Measurements from ENCODE around the gene ZNF503.

Gene ZNF503

DNA sequence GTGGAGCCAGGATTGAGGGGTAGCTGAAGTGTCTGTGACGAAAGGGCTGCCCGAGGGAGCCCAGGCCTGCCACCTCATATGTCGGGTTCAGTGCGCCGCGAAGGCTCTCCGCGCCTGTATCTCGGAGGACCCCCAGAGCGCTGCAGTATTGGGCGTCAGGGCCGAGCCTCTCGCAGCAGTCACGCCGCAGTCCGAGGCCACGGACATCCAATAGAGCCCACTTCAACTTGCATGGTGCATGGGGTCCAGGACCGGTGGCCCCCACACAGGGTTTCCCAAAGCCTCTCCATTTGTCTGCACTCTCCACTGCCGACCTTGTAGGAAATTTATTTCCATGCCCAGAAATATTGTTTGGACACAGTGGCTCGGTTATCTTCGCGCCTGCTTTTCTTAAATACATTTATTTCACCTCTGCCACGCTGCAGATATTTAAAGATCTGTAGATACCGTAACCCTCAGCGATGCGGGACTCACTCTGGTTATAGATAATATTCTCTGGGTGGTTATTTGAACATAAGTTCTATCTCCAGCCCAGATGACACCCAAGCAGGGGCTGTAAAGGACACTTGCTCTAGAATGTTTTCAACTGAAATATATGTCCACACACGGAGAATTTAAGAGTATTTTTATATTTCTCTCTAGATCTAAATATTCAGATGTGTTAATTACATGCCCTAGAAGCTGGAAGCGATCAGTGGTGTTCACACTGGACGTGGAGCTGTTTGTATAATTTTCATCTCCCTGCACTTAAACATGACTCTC, 5.1 kb upstream of the ZNF503 start:
- DNase-seq, result no peak

DNA sequence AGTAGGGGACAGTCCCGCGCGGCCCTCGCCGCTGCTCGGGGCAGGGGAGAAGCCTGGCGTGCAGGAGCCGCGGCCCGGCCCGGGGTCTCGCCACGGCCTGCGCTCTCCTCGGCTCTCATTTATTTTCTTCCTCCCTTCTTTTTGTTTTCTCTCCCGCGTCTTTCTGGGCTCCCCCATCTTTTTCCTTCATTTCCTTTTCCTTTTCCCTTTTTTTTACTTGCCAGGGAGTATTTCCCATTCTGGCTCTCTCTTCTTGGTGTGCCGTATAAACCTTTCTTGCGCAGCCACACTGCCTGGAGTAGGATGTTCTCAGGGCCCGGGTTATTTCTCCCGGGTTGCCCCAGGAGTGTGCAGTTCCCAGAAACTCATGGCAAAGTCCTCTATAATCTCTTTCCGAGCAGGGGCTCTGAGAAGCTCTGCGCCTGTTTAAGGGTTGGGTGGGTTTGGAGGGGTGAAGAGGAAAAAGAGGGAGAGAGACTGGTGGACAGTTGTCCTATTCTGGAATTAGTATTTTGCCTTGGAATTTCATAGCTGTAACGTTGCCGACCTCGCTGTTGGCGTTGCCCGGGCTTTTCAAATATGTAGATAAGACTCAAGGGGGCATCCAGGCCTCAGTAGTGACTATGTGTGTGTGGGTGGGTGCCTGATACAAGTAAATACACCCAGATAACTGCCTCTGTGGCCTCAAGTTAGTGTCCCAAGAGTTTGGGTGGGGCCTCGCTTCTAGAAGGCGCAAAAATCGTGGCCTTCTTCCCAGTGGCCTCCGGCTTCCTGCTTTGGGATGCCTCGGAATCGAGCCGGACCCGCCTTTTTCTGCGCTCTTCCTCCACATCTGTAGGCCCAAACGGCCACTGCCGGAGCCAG, 4.3 kb upstream of the ZNF503 start:
- DNase-seq, result no peak

DNA sequence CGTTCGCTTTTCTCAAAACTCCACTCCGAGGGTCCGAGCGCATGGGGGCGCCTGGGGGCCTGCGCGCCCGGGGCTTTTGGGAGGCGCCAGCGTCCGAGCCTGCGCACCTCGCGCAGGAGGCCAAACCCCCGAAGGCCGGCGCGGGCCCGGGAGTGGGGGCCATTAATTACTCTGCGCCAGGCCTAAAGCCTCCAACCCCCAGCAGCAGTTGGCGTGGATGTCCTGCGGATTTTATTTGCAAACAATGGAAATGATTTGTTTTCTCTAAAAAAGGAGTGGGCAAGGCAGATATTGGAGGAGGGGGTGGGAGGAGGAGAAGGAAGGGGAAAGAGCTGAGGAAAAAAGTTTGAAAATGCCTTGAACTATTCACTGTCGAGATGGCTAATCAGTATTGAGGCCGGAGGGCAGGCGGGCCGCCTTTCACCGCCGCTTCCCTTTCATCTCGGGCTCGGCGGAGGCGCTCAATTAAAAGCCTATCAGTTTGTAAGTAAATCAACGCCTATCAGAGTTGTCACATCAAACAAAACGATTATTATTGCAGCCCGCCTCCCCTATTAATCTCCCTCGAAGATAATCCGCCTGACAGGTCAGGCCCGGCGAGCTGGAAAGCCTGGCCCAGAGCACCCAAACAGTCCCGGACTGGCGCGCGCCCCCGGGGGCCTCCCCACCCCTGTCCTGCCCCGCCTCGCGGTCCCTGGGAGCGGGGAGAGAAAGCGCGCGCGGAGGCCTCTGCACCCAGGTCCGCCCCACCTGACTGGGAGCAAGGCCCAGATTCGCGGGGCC, 3.4 kb upstream of the ZNF503 start:
- no peak for DNase-seq

DNA sequence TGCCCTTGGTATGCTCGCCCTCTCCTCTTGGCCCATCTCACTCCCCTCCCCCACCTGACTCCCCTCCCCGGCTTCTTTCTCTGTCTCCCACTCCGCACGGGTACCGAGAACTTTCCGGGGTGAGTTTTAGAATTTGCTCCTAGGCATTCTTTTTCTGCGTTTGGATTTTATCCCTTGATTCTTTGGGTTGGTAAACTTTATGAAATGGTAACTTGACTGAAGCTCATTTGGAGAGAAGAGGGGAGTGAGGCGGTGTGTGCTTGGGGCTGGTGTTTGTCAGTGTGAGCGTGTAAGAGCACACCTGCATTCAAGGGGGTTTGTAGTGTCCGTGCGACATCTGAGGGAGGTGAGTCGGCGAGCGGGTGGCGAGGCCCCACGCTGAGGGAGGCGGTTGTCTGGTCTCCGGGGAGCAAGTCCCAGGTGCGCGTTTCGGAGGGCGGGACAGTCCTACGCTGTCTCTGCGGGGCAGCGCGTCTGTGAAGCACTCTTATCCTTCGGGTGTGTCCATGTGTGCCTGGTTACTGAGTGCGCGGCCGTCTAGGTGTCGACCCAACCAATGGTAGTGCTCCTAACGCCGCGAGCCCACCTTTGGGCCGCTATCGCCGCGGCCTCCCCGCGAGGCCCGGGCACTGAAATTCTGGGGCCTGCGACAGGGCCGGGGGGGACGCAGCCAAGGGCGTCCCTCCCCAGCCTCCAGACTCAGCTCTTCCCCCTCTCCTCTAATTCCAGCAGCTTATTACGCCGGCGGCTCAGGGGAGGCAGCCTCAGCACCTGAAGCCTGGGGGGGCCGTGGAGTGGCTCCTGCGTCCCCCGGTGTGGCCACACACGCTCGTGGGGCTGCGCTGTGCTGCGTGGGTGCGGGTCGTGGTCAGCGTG, 2.6 kb upstream of the ZNF503 start:
- DNase-seq, result peak; percentile 44

DNA sequence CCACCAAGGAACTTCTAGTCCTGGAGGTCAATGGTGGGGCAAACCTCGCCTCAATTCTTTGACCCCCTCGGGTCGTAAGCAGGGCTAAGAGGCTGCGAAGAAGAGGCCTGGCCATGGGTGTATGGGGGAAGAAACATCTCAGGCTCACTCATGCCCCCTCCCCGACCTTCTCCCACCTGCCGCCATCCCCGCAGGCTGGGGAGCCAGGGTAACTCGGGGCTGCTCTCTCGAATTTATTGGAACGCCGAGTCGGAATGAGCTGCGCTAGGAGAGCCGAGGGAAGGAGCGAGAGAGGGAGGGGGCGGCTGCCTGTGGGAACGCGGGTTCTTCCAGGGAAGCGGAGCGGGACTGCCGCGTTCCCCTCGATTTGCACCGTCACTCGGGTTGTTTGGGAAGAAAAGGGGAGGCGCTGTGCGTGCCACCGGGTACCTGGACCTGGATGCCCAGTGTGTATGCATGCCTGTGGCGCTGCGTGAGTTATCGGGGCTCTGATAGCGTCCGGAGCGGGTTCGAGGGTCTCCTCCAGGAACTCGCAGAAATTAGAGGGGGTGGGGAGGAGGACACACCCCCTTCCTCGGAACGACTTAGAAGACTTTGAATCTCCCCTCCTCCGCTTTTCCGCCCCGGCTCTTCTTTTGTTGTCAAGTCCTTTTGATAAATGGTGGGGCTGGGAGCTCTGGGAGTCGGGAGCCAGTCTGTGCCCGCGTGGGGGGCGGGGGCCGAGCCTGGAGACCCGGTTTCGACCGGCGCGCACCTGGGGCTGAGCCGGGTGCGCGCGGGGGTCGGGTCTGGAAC, 1.8 kb upstream of the ZNF503 start:
- DNase-seq, result peak; percentile 63

DNA sequence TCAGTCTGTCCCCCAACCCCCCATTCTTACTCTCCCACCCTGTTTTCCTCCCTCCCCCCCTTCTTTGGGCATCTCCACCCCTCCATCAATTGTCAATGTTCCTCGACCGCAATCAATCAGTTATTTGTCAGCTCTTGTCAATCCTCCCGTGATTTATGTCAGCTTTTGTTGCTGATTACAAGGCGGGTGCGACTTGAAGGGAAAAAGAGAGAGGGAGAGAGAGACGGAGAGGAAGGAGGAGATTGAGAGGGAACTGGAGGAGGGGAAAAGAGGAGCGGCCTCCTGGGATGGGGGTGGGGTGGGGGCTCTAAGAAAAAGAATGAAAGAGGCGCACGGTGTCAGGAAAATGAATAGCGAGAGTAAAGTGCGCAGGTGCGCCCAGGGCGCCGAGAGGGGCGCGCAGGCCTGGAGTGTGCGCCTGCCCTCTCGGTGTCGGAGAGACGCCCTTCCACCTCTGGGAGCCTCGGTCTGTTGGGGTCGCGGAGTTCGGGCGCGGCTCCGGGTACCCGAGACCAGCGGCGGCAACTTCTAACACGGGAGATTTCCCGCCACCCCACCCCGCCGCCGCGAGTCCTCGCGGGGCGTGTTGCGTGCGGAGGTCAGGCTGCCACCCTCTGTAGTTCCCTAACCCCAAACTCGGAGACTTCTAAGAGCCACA, 1.1 kb upstream of the ZNF503 start:
- no peak for DNase-seq

DNA sequence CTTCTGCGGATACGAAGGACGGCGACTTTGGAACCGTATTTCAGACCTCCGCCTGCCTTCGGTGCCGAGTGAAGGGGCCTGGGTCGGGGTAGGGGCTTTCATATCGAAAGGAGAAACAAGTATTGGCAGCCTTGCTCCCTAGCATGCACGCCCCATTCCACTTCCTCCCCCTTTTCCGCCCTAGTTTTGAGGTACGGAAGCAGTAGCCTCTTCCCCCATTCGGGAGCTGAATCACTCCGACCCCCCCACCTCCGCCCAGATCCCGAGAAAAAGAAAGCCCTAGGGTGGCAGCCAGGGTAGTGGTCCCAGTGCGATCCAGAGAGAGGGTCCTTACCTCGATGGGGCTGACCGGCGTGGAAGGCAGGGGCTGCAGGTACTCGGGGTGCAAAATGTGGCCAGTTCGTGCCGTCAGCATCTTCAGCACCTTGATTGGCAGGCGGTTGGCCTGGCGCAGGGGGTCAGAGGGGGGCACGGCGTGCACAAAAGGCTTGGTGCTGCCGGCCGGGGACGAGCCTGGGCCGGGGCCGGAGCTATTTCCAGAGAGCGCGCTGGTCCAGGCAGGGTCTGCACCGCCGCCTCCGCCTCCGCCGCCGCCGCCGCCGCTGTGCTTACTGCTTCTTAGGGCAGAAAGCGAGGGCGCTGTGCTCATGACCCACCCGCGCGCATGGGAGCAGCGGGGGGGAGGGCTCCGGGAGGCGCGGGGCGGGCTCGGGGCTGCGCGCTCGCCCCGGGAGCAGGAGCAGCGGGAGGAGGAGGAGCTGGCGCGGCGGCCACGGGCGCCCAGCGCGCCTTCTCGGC, 594 bp downstream of the ZNF503 start:
- DNase-seq, result peak; percentile 79

DNA sequence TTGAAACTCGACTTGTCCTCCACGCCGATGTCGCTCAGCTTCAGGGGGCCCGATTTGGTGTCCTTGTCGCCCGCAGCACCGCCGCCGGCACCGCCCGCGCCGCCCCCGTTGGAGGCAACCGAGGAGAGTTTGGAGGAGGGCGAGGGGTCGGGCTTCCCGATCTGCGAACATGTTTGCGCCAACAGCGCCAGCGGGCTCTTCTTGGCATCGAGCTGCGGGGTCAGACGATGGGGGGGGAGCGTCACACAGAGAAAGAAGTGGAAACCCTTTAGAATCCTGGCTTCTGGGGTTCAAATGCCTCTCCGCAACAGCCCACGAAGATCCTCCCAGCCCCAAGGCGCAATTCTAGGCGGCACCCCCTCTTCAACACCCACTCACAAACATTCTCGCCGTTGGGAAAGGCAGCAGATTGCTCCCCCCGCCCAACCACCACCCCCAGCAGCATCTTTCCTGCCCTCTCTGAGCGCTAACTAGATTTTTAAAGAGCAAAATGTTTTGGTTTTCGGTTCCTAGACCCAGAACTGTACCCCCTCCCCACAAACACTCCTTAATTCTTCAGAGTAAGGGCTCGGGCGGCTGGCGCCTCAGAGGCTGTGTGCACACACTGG, 1.3 kb downstream of the ZNF503 start:
- DNase-seq, result no peak

DNA sequence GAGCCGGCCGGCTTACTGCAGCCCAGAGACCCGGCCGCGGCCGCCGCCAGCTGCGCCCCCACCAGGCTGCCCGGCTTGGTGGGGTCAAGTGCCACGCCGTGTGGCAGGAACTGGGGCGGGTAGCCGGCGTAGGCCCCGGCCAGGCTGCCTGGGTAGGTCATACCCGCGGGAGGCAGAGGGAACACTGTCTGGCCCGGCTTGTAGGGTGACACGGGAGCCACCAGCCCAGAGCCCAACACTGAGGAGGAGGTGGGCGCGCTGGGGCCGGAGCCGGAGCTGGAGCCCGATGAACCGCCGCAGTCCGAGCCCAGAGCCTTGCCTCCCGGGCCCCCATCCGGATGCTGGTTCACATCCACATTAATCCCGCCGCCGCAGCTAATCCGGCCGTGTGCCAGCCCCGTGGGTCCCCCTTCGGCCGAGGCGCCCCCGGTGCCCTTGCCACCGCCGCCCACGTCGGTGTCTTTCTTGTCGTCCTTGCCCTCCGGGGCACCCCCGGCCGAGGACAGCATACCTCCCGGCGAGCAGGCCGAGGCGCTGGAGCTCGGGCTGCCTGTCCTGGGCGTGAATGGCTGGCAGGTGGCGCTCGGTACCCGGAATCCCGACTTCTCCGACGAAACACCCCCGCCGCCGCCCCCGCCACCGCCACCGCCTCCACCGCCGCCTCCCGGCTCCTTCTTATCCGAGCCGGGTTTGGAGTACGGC, 2.0 kb downstream of the ZNF503 start:
- peak; percentile 87 for DNase-seq

DNA sequence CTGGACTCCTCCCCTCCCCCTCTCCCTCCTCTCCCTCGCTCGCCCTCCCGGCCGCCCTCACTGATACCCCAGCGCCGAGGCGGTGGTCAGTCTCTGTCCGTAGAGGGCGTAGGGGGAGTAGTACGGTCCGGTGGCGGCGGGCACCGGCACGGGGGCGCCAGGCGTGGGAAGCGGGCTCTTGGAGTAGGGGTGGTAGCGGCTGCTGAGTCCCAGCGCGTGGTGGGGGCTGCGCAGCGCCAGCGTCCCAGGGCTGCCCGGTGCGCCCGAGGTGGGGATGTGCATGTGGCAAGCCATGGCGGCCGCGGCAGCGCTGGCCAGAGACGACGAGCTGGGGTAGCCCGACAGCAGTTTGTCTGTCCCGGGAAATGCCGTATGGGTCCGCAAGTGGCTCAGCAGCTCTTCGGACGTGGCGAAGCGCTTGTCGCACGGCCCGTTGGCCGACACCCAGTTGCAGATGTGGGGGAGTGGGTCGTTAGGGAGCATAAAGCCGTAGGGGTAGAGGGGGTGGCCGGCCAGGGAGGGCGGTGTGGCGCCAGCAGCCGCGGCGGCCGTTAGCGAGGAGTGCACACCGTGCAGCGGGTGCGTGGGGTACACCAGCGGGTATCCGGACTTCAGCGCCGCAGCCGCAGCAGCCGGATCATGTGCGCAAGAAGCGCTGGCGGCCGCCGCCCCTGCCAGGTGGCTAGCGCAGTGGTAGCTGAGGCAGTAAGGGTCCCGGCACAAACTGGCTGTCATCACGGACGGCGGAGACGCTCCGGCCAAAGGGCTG, 2.7 kb downstream of the ZNF503 start:
- peak; percentile 61 for DNase-seq

DNA sequence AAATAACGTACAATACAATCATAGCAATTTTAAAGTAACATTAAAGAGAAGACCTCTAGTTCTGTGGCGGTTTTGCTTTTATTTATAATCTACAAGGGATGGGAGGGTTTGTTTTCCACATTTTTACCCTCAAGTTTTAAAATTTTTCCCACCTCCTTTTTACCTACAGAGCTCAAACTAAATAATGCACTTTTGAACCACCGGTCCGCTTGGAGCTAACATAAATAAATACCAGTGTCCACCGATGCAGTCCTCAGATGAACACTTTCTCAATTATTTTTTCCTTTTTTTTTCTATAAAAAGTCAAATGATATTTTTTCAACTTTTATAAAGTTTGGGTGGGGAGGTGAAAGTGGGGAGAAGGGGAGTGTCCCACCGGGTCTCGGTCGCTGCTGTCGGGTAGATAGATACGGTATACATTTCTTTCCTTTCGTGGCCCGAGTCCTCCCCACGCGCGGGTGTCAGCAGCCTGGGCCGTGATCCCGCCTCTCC, 3.3 kb downstream of the ZNF503 start:
- DNase-seq, result no peak

DNA sequence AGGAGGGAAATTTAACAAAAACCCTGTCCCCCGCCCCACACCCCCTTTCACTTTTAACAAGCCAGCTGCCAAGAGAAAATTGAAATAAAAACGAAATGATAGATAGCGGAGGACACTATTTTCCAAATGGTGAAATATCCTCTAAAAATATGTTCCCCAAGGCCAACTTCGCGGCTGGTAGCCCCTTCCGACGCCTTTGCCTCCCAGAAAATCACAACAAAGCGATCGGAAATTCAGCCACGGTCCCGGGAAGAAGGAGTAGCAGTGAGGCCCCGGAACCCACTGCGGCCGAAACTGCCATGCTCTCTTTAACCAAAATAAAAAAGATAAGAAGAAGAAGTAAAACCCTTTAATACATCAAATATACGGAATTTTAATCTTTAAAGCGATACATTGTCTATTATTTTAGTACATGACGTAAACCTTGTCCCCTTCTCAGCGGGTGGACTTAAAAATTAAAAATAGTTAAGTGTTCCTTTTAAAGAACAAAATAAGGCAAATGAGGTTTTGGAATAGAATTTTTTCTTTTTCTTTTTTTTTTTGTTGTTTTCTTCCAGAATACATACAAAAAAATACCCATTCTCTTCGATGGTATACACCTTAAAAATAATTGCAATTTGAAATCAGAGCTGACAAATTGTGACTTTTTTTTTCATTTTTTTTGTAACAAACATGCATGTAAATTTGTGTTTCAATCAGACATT, 3.9 kb downstream of the ZNF503 start:
- no peak for DNase-seq

DNA sequence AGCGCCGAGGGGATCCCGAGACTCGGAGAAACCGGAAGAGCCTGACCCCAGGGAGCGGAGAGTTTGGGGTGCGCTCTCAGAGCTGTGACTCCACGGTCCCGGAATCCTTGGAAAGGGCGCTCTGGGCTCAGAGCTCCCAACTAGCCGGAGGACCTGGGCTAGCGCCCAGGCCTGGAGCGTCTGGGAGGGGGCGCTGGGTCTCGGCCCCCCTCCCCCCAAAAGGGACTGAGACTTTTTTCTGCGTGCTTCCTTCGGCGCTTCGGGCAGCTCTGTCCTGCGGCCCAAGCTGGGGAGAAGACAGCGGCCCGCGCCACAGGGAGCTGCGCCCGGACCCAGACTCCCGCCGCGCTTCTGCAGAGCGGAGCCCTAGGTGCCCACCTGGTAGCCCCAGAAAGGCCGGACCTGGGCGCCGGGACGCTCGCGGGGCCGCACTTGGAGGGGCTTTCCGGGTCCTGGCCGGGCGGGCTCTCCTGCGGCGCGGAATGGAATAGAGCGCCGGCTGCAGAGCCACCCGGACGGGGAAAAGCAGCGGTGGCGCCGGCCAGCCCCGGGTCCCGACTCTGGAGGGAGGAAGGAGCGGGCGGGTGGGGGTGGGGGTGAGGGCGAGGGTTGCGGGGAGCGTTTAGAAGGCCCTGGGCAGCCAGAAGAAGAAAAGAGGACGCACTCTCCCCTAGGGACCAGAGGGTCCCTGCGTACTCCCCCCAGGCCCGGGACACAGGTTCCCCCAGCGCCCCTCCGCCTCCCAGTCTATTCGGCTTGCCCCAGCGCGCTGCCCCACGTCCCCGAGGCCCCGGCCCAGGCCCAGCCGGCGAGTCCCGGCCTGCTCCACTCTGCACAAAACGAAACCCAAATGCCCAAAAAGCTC, 4.7 kb downstream of the ZNF503 start:
- DNase-seq, result peak; percentile 57

DNA sequence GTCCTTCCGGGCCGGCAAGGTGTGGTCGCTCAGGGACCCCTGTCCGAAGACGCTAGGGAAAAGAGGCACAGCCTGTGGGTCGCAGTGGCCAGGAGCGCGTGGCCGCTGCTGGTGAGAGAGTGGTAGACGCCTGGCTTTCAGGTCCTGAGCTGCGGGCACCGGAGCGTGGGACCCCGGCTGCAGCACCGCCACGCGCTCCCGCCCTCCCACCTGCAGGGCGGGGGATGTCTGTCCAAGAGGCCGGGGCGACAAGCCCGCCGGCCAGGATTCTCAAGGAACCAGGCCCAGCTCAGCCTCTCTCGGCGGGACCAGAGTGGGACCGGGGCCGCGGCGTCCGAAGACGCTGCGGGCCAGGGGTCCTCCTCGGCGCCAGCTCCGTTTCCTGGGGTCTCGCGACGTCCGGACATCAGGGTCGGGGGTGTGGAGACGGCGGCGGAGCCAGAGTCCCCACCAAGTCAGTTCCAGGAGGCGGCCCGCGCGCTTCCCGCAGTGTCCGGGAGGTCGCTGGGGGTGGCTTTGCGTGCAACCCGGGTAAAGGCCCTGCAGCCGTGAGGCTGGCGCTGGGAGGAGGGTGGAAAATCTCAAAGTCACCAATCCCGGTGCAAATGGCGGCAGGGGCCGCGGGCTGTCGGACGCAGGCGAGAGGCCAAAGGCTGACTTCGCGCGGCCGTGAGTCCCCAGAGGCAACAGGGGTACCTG, 5.5 kb downstream of the ZNF503 start:
- peak; percentile 55 for DNase-seq

DNA sequence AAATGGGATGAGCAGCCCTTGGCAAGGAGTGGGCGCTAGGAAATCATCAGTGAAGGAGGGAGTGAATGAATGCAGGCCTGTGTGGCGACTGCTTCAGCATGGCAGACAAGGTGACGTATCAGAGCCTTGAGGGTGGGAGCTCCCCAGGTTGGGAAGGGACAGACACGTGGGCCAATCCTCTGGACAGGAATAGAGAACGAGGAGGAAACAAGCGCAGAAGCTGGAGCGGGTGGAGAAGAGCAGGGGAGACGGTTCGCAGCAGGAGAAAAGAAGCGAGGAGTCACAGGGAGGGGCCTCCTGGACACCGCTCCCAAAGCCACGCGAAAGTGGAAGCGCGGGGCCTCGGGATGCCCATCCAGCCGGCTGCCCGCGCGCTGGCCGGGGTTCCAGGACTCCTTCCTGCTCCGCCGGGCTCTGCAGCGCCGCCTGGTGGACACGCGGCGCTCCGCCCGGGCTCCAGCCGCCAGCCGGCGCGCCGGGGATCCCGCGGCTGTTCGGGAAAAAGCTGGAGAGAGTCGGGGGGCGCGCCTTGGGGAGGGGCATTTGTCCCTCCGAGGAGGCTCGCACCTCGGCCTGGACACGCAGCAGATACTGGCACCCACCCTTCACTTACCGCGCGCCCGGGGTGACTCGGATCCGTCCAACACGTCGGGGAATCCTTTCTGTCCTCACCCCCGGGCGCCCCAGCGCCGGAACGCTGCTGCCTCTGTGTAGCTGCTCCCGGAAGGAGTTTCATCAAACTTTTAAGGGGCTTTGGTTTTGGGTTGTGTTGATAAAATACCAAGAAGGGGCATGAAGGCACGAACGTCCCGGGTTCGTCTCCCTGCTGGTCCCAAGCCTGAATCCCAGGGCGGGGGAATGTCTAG, 6.3 kb downstream of the ZNF503 start:
- DNase-seq, result peak; percentile 72

Data from left hindlimb (tissue), 1 donor.